Measurements from ENCODE around the gene NACC2.

The NACC2 gene

GRCh38 chr9:136050701-136051452 is 44.2 kb downstream of the NACC2 start (continued):
- no peak for TF ChIP-seq ZNF302 (tag by site-specific recombination; IDR thresholded peaks at IDR 0.05; ENCODE audit: low read depth)
- TF ChIP-seq ZNF621 (tag by site-specific recombination; IDR thresholded peaks at IDR 0.05), result no peak
- TF ChIP-seq, protein P1, sequence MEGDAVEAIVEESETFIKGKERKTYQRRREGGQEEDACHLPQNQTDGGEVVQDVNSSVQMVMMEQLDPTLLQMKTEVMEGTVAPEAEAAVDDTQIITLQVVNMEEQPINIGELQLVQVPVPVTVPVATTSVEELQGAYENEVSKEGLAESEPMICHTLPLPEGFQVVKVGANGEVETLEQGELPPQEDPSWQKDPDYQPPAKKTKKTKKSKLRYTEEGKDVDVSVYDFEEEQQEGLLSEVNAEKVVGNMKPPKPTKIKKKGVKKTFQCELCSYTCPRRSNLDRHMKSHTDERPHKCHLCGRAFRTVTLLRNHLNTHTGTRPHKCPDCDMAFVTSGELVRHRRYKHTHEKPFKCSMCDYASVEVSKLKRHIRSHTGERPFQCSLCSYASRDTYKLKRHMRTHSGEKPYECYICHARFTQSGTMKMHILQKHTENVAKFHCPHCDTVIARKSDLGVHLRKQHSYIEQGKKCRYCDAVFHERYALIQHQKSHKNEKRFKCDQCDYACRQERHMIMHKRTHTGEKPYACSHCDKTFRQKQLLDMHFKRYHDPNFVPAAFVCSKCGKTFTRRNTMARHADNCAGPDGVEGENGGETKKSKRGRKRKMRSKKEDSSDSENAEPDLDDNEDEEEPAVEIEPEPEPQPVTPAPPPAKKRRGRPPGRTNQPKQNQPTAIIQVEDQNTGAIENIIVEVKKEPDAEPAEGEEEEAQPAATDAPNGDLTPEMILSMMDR (tag by site-specific recombination; IDR thresholded peaks at IDR 0.05), result peak; percentile 34; the same call in 1 of the 2 replicates
- TF ChIP-seq, protein P2, sequence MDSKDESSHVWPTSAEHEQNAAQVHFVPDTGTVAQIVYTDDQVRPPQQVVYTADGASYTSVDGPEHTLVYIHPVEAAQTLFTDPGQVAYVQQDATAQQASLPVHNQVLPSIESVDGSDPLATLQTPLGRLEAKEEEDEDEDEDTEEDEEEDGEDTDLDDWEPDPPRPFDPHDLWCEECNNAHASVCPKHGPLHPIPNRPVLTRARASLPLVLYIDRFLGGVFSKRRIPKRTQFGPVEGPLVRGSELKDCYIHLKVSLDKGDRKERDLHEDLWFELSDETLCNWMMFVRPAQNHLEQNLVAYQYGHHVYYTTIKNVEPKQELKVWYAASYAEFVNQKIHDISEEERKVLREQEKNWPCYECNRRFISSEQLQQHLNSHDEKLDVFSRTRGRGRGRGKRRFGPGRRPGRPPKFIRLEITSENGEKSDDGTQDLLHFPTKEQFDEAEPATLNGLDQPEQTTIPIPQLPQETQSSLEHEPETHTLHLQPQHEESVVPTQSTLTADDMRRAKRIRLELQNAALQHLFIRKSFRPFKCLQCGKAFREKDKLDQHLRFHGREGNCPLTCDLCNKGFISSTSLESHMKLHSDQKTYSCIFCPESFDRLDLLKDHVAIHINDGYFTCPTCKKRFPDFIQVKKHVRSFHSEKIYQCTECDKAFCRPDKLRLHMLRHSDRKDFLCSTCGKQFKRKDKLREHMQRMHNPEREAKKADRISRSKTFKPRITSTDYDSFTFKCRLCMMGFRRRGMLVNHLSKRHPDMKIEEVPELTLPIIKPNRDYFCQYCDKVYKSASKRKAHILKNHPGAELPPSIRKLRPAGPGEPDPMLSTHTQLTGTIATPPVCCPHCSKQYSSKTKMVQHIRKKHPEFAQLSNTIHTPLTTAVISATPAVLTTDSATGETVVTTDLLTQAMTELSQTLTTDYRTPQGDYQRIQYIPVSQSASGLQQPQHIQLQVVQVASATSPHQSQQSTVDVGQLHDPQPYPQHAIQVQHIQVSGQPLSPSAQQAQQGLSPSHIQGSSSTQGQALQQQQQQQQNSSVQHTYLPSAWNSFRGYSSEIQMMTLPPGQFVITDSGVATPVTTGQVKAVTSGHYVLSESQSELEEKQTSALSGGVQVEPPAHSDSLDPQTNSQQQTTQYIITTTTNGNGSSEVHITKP (tag by site-specific recombination; IDR thresholded peaks at IDR 0.05), result peak; percentile 42; the same call in 1 of the 2 replicates
- TF ChIP-seq ZNF23 (tag by site-specific recombination; IDR thresholded peaks at IDR 0.05; ENCODE audit: borderline replicate concordance), result no peak
- no peak for TF ChIP-seq ZNF155 (tag by site-specific recombination; IDR thresholded peaks at IDR 0.05)
- no peak for TF ChIP-seq ZNF571 (tag by site-specific recombination; IDR thresholded peaks at IDR 0.05)
- no peak for TF ChIP-seq ZSCAN23 (tag by site-specific recombination; IDR thresholded peaks at IDR 0.05)
- no peak for TF ChIP-seq HOXC10 (CRISPR knock-in tag; IDR thresholded peaks at IDR 0.05)
- no peak for TF ChIP-seq TCF7L2 (IDR thresholded peaks at IDR 0.05; ENCODE audit: borderline replicate concordance, low read depth, low read length)
- TF ChIP-seq ZNF76 (tag by site-specific recombination; IDR thresholded peaks at IDR 0.05; ENCODE audit: borderline replicate concordance, low read depth), result peak; percentile 93
- no peak for TF ChIP-seq ZNF555 (tag by site-specific recombination; conservative IDR thresholded peaks at IDR 0.05)
- TF ChIP-seq GLIS1 (tag by site-specific recombination; IDR thresholded peaks at IDR 0.05), result peak; percentile 96
- no peak for TF ChIP-seq BCL11A (tag by site-specific recombination; IDR thresholded peaks at IDR 0.05; ENCODE audit: low read depth)
- TF ChIP-seq ZNF362 (tag by site-specific recombination; IDR thresholded peaks at IDR 0.05), result no peak
- no peak; the same call in 1 of the 2 replicates for TF ChIP-seq FEZF1 (tag by site-specific recombination; IDR thresholded peaks at IDR 0.05)
- TF ChIP-seq ZFP41 (tag by site-specific recombination; IDR thresholded peaks at IDR 0.05; ENCODE audit: borderline replicate concordance), result no peak
- TF ChIP-seq HIC1 (tag by site-specific recombination; IDR thresholded peaks at IDR 0.05), result peak; percentile 80
- TF ChIP-seq, protein P3, sequence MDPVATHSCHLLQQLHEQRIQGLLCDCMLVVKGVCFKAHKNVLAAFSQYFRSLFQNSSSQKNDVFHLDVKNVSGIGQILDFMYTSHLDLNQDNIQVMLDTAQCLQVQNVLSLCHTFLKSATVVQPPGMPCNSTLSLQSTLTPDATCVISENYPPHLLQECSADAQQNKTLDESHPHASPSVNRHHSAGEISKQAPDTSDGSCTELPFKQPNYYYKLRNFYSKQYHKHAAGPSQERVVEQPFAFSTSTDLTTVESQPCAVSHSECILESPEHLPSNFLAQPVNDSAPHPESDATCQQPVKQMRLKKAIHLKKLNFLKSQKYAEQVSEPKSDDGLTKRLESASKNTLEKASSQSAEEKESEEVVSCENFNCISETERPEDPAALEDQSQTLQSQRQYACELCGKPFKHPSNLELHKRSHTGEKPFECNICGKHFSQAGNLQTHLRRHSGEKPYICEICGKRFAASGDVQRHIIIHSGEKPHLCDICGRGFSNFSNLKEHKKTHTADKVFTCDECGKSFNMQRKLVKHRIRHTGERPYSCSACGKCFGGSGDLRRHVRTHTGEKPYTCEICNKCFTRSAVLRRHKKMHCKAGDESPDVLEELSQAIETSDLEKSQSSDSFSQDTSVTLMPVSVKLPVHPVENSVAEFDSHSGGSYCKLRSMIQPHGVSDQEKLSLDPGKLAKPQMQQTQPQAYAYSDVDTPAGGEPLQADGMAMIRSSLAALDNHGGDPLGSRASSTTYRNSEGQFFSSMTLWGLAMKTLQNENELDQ (tag by site-specific recombination; IDR thresholded peaks at IDR 0.05; ENCODE audit: low read depth), result no peak
- no peak for TF ChIP-seq ZNF266 (tag by site-specific recombination; IDR thresholded peaks at IDR 0.05; ENCODE audit: low read depth)
- no peak for TF ChIP-seq ZNF660 (tag by site-specific recombination; IDR thresholded peaks at IDR 0.05)
- no peak for TF ChIP-seq ZNF404 (tag by site-specific recombination; IDR thresholded peaks at IDR 0.05)
- TF ChIP-seq HOXA7 (CRISPR knock-in tag; IDR thresholded peaks at IDR 0.05; ENCODE audit: borderline replicate concordance), result no peak
- TF ChIP-seq MEIS1 (CRISPR knock-in tag; IDR thresholded peaks at IDR 0.05; ENCODE audit: borderline replicate concordance), result no peak
- TF ChIP-seq ZBTB11 (tag by site-specific recombination; conservative IDR thresholded peaks at IDR 0.05; ENCODE audit: low read depth), result no peak

Data from HEK293 (cell line).